ENCODE data around the gene SMAD2. TPM values are rescaled to one million over a fixed set of nuclear protein-coding genes. Genes with fewer than 3 reads are reported as not detected.

Gene SMAD2
- total and polyA plus RNA-seq, 2 experiments from 2014 or later: 30.9 to 90.7 TPM

DNA sequence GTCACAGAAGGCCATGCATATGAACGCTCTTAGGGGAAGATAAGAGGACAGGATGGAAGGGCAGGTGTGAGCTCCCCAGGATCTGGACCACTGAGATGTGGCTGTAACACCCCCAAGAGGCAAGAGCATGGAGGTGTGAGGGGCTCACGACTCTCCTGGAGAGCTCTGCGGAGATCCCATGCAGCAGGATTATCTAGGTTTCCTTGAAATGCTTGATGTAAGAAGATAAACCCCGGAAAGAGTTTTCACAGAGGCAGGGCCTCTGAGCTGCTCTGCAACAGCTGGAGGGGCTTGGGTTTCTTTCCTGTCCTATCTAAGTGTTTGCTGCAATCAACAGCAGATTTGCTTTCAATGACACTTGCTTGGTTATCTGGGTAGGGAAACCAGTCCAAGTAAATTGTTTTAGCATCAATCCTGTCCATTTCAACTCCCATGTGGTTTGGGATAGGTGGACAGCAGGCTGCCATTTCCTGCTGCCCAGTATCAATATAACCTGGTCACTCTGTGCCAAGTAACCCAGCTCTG is 138.9 kb downstream of the SMAD2 start (continued):
- TF ChIP-seq, protein P1, sequence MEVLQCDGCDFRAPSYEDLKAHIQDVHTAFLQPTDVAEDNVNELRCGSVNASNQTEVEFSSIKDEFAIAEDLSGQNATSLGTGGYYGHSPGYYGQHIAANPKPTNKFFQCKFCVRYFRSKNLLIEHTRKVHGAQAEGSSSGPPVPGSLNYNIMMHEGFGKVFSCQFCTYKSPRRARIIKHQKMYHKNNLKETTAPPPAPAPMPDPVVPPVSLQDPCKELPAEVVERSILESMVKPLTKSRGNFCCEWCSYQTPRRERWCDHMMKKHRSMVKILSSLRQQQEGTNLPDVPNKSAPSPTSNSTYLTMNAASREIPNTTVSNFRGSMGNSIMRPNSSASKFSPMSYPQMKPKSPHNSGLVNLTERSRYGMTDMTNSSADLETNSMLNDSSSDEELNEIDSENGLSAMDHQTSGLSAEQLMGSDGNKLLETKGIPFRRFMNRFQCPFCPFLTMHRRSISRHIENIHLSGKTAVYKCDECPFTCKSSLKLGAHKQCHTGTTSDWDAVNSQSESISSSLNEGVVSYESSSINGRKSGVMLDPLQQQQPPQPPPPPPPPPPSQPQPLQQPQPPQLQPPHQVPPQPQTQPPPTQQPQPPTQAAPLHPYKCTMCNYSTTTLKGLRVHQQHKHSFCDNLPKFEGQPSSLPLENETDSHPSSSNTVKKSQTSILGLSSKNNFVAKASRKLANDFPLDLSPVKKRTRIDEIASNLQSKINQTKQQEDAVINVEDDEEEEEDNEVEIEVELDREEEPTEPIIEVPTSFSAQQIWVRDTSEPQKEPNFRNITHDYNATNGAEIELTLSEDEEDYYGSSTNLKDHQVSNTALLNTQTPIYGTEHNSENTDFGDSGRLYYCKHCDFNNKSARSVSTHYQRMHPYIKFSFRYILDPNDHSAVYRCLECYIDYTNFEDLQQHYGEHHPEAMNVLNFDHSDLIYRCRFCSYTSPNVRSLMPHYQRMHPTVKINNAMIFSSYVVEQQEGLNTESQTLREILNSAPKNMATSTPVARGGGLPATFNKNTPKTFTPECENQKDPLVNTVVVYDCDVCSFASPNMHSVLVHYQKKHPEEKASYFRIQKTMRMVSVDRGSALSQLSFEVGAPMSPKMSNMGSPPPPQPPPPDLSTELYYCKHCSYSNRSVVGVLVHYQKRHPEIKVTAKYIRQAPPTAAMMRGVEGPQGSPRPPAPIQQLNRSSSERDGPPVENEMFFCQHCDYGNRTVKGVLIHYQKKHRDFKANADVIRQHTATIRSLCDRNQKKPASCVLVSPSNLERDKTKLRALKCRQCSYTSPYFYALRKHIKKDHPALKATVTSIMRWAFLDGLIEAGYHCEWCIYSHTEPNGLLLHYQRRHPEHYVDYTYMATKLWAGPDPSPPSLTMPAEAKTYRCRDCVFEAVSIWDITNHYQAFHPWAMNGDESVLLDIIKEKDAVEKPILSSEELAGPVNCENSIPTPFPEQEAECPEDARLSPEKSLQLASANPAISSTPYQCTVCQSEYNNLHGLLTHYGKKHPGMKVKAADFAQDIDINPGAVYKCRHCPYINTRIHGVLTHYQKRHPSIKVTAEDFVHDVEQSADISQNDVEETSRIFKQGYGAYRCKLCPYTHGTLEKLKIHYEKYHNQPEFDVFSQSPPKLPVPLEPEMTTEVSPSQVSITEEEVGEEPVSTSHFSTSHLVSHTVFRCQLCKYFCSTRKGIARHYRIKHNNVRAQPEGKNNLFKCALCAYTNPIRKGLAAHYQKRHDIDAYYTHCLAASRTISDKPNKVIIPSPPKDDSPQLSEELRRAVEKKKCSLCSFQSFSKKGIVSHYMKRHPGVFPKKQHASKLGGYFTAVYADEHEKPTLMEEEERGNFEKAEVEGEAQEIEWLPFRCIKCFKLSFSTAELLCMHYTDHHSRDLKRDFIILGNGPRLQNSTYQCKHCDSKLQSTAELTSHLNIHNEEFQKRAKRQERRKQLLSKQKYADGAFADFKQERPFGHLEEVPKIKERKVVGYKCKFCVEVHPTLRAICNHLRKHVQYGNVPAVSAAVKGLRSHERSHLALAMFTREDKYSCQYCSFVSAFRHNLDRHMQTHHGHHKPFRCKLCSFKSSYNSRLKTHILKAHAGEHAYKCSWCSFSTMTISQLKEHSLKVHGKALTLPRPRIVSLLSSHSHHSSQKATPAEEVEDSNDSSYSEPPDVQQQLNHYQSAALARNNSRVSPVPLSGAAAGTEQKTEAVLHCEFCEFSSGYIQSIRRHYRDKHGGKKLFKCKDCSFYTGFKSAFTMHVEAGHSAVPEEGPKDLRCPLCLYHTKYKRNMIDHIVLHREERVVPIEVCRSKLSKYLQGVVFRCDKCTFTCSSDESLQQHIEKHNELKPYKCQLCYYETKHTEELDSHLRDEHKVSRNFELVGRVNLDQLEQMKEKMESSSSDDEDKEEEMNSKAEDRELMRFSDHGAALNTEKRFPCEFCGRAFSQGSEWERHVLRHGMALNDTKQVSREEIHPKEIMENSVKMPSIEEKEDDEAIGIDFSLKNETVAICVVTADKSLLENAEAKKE (CRISPR knock-in tag; IDR thresholded peaks at IDR 0.05): no peak
- TF ChIP-seq, protein P2, sequence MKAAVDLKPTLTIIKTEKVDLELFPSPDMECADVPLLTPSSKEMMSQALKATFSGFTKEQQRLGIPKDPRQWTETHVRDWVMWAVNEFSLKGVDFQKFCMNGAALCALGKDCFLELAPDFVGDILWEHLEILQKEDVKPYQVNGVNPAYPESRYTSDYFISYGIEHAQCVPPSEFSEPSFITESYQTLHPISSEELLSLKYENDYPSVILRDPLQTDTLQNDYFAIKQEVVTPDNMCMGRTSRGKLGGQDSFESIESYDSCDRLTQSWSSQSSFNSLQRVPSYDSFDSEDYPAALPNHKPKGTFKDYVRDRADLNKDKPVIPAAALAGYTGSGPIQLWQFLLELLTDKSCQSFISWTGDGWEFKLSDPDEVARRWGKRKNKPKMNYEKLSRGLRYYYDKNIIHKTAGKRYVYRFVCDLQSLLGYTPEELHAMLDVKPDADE (IDR thresholded peaks at IDR 0.05): no peak
- TF ChIP-seq POLR2AphosphoS5 (IDR thresholded peaks at IDR 0.05; ENCODE audit: low read depth): no peak
- TF ChIP-seq, protein P3, sequence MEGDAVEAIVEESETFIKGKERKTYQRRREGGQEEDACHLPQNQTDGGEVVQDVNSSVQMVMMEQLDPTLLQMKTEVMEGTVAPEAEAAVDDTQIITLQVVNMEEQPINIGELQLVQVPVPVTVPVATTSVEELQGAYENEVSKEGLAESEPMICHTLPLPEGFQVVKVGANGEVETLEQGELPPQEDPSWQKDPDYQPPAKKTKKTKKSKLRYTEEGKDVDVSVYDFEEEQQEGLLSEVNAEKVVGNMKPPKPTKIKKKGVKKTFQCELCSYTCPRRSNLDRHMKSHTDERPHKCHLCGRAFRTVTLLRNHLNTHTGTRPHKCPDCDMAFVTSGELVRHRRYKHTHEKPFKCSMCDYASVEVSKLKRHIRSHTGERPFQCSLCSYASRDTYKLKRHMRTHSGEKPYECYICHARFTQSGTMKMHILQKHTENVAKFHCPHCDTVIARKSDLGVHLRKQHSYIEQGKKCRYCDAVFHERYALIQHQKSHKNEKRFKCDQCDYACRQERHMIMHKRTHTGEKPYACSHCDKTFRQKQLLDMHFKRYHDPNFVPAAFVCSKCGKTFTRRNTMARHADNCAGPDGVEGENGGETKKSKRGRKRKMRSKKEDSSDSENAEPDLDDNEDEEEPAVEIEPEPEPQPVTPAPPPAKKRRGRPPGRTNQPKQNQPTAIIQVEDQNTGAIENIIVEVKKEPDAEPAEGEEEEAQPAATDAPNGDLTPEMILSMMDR (conservative IDR thresholded peaks at IDR 0.05; ENCODE audit: low read depth in 2 of 2): no peak
- no peak for TF ChIP-seq JUNB (IDR thresholded peaks at IDR 0.05; ENCODE audit: unreplicated experiment)
- TF ChIP-seq NANOG (IDR thresholded peaks at IDR 0.05; ENCODE audit: borderline replicate concordance): no peak

DNA sequence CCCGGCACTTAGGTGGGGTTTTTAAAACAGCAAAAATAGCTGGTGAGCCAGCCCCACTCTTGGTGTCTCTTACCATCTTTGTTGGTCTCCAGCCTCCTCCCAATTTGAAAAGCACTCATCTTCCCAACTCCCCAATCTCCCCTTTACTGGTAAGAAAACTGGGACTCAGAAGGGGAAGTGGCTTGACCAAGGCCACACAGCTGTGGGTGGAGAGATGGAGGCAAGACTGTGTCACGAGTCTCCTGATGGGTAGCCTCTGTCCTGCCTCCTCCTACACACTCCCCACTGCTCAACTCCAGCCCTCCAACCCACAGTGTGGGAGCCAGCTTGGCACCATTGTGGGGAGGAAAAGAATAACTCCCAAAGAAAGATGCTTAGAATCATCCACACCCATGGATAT is 140.4 kb downstream of the SMAD2 start:
- Histone ChIP-seq H3K27me3 (ENCODE audit: insufficient read depth) (no peaks in the 10 kb centered on the region), H3K9me2 (ENCODE audit: insufficient read depth) (no peaks in the 10 kb centered on the region), H2AFZ (no peak overlapping the region), H3K4me1 (ENCODE audit: insufficient read depth) (peaks cover 4% of the 10 kb centered on the region; the same call in 1 of the 2 replicates), H3K4me3 (no peak overlapping the region), H3K79me2 (replicated peaks; ENCODE audit: insufficient read depth) (no peaks in the 10 kb centered on the region), H3F3A (replicated peaks; ENCODE audit: low read depth) (no peaks in the 10 kb centered on the region), H3K36me3 (ENCODE audit: insufficient read depth) (no peaks in the 10 kb centered on the region), H4K20me1 (replicated peaks; ENCODE audit: insufficient read depth) (no peaks in the 10 kb centered on the region), H3K27ac (ENCODE audit: low read depth) (no peak overlapping the region), H3K4me2 (no peak overlapping the region)
- Mint-ChIP-seq H3K27me3 (ENCODE audit: insufficient read depth, low read depth, poor library complexity) (peaks cover 9% of the 10 kb centered on the region), H3K9me3 (peaks cover 23% of the 10 kb centered on the region), H3K36me3 (ENCODE audit: low read depth) (peaks cover 15% of the 10 kb centered on the region; the same call in 1 of the 3 replicates), H3K4me1 (peaks cover under 1% of the 10 kb centered on the region; the same call in 1 of the 3 replicates), H3K27ac (no peak overlapping the region), H3K4me3 (no peak overlapping the region)
- ATAC-seq: no peak
- no peak for TF ChIP-seq STAT1 (IDR thresholded peaks at IDR 0.05; ENCODE audit: unreplicated experiment)
- no peak for DNase-seq (ENCODE audit: low spot score)

All from GM23338 (cell line).